Kidney (tissue), 14 donors: Measurements from ENCODE around the gene ANO7. TPM values are rescaled to one million over a fixed set of nuclear protein-coding genes. Genes with fewer than 3 reads are reported as not detected.

Experiments used
- DNase-seq, 5 donors: peaks; one replicate each; pipeline ENCODE4 v3.0.0-alpha.2; 2013 to 2020
- FAIRE-seq: peaks from 2 replicates; lab custom pipeline; 2012; peaks lifted over from hg19 to GRCh38; lab: Jason Lieb, UNC
- H3K27ac ChIP-seq, 2 donors: one replicate each; pipeline ENCODE4 v1.7.0; 2013; ENCODE audit warnings: low read depth in 2 of 2, low read length in 2 of 2, inconsistent platforms in 1 of 2
- H3K27me3 ChIP-seq: one replicate; pipeline ENCODE4 v1.7.1; 2013; ENCODE audit warnings: low read length, inconsistent platforms; ENCODE audit not compliant: control insufficient read depth, insufficient read depth
- H3K36me3 ChIP-seq, 3 donors: one replicate each; pipeline versions ENCODE4 v1.7.0 to v1.7.1; 2013; ENCODE audit warnings: low read length in 3 of 3, control low read depth in 1 of 3, inconsistent platforms in 1 of 3; ENCODE audit not compliant: insufficient read depth in 3 of 3, control insufficient read depth in 2 of 3
- H3K4me1 ChIP-seq, 3 donors: one replicate each; pipeline versions ENCODE4 v1.7.0 to v1.7.1; 2013; ENCODE audit warnings: low read length in 3 of 3, inconsistent platforms in 1 of 3, low read depth in 1 of 3; ENCODE audit not compliant: control insufficient read depth in 2 of 3, insufficient read depth in 2 of 3
- H3K4me3 ChIP-seq, 3 donors: one replicate each; pipeline versions ENCODE4 v1.7.0 to v1.8.1; 2013; ENCODE audit warnings: low read length in 3 of 3, control low read depth in 1 of 3, inconsistent platforms in 1 of 3
- H3K9ac ChIP-seq, 3 donors: one replicate each; pipeline versions ENCODE4 v1.7.0 to v1.7.1; 2013; ENCODE audit warnings: low read length in 3 of 3, control low read depth in 1 of 3, inconsistent platforms in 1 of 3
- H3K9me3 ChIP-seq, 3 donors: one replicate each; pipeline versions ENCODE4 v1.7.0 to v1.7.1; 2013; ENCODE audit warnings: low read length in 3 of 3, control low read depth in 1 of 3, inconsistent platforms in 1 of 3; ENCODE audit not compliant: control insufficient read depth in 2 of 3, insufficient read depth in 1 of 3
- CTCF ChIP-seq: IDR thresholded peaks from 3 replicates; pipeline ENCODE4 v1.5.1; 2012; ENCODE audit warnings: mild to moderate bottlenecking, moderate library complexity, borderline replicate concordance; ENCODE audit not compliant: insufficient read depth; ENCODE audit errors: extremely low read depth
- intact Hi-C: fragments of 100-400 bp; cut with DNase I; formaldehyde crosslinking; loops from one replicate; pipeline ENCODE4 v1.11.1; 2022
- polyA plus RNA-seq: library from polyadenylated mRNA; stranded (reverse); fragments of 350-450 nt; fragmentation: Illumina TruSeq; extraction: RNeasy Lipid Tissue Mini Kit (QIAGEN cat#74804); gene quantifications from one replicate; pipeline ENCODE4 v1.2.3, GENCODE V29; 2014; ENCODE audit warnings: low read depth, low replicate concordance; ENCODE audit not compliant: insufficient read depth
- total RNA-seq: library from RNA; stranded (reverse); fragmentation: NEBNext Ultra II Directional; extraction: Animal tissue kit (Norgen Biotek cat#: 25700); gene quantifications from one replicate; pipeline ENCODE4 v1.2.1, GENCODE V29; 2021
- donor health status: control.
- donor health status: control.
- donor health status: control.
- donor health status: control.
- donor health status: control.
- donor health status: DM: yes; HTN: yes; CAD: no.
- donor health status: Normal renal cell carcinoma (clear cell type).

The ANO7 gene
- total and polyA plus RNA-seq, 2 donors from 2014 or later: 1.1 to 1.9 TPM

GRCh38 chr2:241215421-241215820, 26.9 kb downstream of the ANO7 start:
- intact Hi-C loops: loop anchor here (5.0 kb wide), 1 partner anchor 363 kb away; no protein-coding TSS in a partner anchor
- Histone ChIP-seq H3K4me3 (no peak overlapping the region), H3K27ac (no peak overlapping the region), H3K9me3 (no peaks in the 10 kb centered on the region), H3K27me3 (no peaks in the 10 kb centered on the region), H3K4me1 (peaks cover 0 to 3% (median 0%) of the 10 kb centered on the region in 3 donors), H3K36me3 (no peaks in the 10 kb centered on the region), H3K9ac (no peak overlapping the region)
- DNase-seq (no peak), FAIRE-seq (no peak)
- no peak for TF ChIP-seq CTCF

- Histone ChIP-seq H3K9me3 (no peaks in the 10 kb centered on the region), H3K27ac (no peak overlapping the region), H3K9ac (no peak overlapping the region), H3K27me3 (no peaks in the 10 kb centered on the region), H3K4me3 (no peak overlapping the region), H3K36me3 (no peaks in the 10 kb centered on the region), H3K4me1 (peaks cover 0 to 3% (median 0%) of the 10 kb centered on the region in 3 donors)
- no peak for FAIRE-seq
- peak in 4 of 5 donors; percentile 43 to 68 (median 56) for DNase-seq
- no peak for TF ChIP-seq CTCF
- intact Hi-C loops: loop anchor here (5.0 kb wide), 1 partner anchor 364 kb away; no protein-coding TSS in a partner anchor
Observed at GRCh38 chr2:241216211-241216761, 27.8 kb downstream of the ANO7 start.

GRCh38 chr2:241217320-241218031, 29.0 kb downstream of the ANO7 start:
- Histone ChIP-seq H3K4me3 (peak overlapping the region in 2 of 3 donors; percentile 38 to 54), H3K4me1 (peaks cover 0 to 3% (median 0%) of the 10 kb centered on the region in 3 donors), H3K9me3 (no peaks in the 10 kb centered on the region), H3K27ac (peak overlapping the region; percentile 80 to 87), H3K27me3 (no peaks in the 10 kb centered on the region), H3K9ac (peak overlapping the region in 1 of 3 donors; percentile 19), H3K36me3 (no peaks in the 10 kb centered on the region)
- intact Hi-C loops: loop anchor here (5.0 kb wide), 1 partner anchor 365 kb away; no protein-coding TSS in a partner anchor
- TF ChIP-seq CTCF: no peak
- DNase-seq (peak; percentile 82 to 94 (median 88)), FAIRE-seq (no peak)
